ENCODE results near the gene CAMK1G. TPM values are rescaled to one million over a fixed set of nuclear protein-coding genes. Genes with fewer than 3 reads are reported as not detected.

Gene CAMK1G
- total RNA-seq, 1 experiment from 2014 or later: 21.2 TPM

- no TSS peak for BruUV-seq (replicated peaks)
- no peaks in the 10 kb centered on the region for H3K9me3 ChIP-seq (ENCODE audit: low read depth, low read length, poor library complexity, severe bottlenecking)
- no peak overlapping the region for H3K4me3 ChIP-seq (ENCODE audit: low read depth, low read length, poor library complexity, severe bottlenecking)
- TF ChIP-seq CTCF (conservative IDR thresholded peaks at IDR 0.05; ENCODE audit: low read depth, low read length) (no peak), EZH2 (IDR thresholded peaks at IDR 0.05; ENCODE audit: borderline replicate concordance, low read depth, low read length, poor library complexity, severe bottlenecking) (no peak)
- ChIA-PET POLR2A (ENCODE audit: low non-redundant PET) (interaction anchor here (0.6 kb wide), 1 partner anchor 258 kb away, joined by 3 read pairs; no protein-coding TSS in a partner anchor), CTCF (interaction anchor here (0.8 to 1.1 kb wide), 5 partner anchors 13 to 30 kb away, joined by 3 to 5 read pairs (median 3); partner anchors contain the start of gene CAMK1G)
- H3K4me1 ChIP-seq (ENCODE audit: insufficient read depth, low read length, poor library complexity, severe bottlenecking): peaks cover 68% of the 10 kb centered on the region
- peaks cover 42% of the 10 kb centered on the region for H3K36me3 ChIP-seq (ENCODE audit: insufficient read depth, low read length, poor library complexity, severe bottlenecking)
- peak overlapping the region; percentile 74 for H3K27ac ChIP-seq (ENCODE audit: low read depth, low read length, poor library complexity, severe bottlenecking)
- peak; percentile 91 for DNase-seq (ENCODE audit: low spot score)
- H3K27me3 ChIP-seq (replicated peaks; ENCODE audit: insufficient read depth, low read depth, low read length, poor library complexity): no peaks in the 10 kb centered on the region
- intact Hi-C loops (cut with micrococcal nuclease; ENCODE audit: unreplicated experiment): no loop called here
Observed at GRCh38 chr1:209597499-209597898, 14.0 kb downstream of the CAMK1G start.

- Histone ChIP-seq H3K27ac (ENCODE audit: low read depth, low read length, poor library complexity, severe bottlenecking) (peak overlapping the region; percentile 74), H3K27me3 (replicated peaks; ENCODE audit: insufficient read depth, low read depth, low read length, poor library complexity) (no peaks in the 10 kb centered on the region), H3K4me3 (ENCODE audit: low read depth, low read length, poor library complexity, severe bottlenecking) (no peak overlapping the region), H3K9me3 (ENCODE audit: low read depth, low read length, poor library complexity, severe bottlenecking) (no peaks in the 10 kb centered on the region), H3K36me3 (ENCODE audit: insufficient read depth, low read length, poor library complexity, severe bottlenecking) (peaks cover 49% of the 10 kb centered on the region), H3K4me1 (ENCODE audit: insufficient read depth, low read length, poor library complexity, severe bottlenecking) (peaks cover 69% of the 10 kb centered on the region)
- no peak for TF ChIP-seq CTCF (conservative IDR thresholded peaks at IDR 0.05; ENCODE audit: low read depth, low read length)
- no peak for TF ChIP-seq EZH2 (IDR thresholded peaks at IDR 0.05; ENCODE audit: borderline replicate concordance, low read depth, low read length, poor library complexity, severe bottlenecking)
- intact Hi-C loops (cut with micrococcal nuclease; ENCODE audit: unreplicated experiment): no loop called here
- CTCF ChIA-PET: interaction anchor here (0.8 to 1.1 kb wide), 4 partner anchors 14 to 29 kb away, joined by 3 to 5 read pairs (median 3); partner anchors contain the start of gene CAMK1G
- POLR2A ChIA-PET (ENCODE audit: low non-redundant PET): no interaction called here
- BruUV-seq (replicated peaks): no TSS peak
- no peak for DNase-seq (ENCODE audit: low spot score)
Observed at GRCh38 chr1:209598227-209598626, 14.7 kb downstream of the CAMK1G start.

- Histone ChIP-seq H3K36me3 (ENCODE audit: insufficient read depth, low read length, poor library complexity, severe bottlenecking) (peaks cover 72% of the 10 kb centered on the region), H3K4me1 (ENCODE audit: insufficient read depth, low read length, poor library complexity, severe bottlenecking) (peaks cover 54% of the 10 kb centered on the region), H3K9me3 (ENCODE audit: low read depth, low read length, poor library complexity, severe bottlenecking) (no peaks in the 10 kb centered on the region), H3K4me3 (ENCODE audit: low read depth, low read length, poor library complexity, severe bottlenecking) (no peak overlapping the region), H3K27me3 (replicated peaks; ENCODE audit: insufficient read depth, low read depth, low read length, poor library complexity) (no peaks in the 10 kb centered on the region), H3K27ac (ENCODE audit: low read depth, low read length, poor library complexity, severe bottlenecking) (peak overlapping the region; percentile 0)
- no peak for TF ChIP-seq CTCF (conservative IDR thresholded peaks at IDR 0.05; ENCODE audit: low read depth, low read length)
- BruUV-seq (replicated peaks): no TSS peak
- no peak for DNase-seq (ENCODE audit: low spot score)
- POLR2A ChIA-PET (ENCODE audit: low non-redundant PET): no interaction called here
- intact Hi-C loops (cut with micrococcal nuclease; ENCODE audit: unreplicated experiment): no loop called here
- CTCF ChIA-PET: no interaction called here
Observed at GRCh38 chr1:209600541-209600940, 17.0 kb downstream of the CAMK1G start.

Measured in A673 (cell line).